IPS-18a (cell line): ENCODE results near the gene LANCL2.
"Not testable (repeated sequence)": the region's sequence is repeated elsewhere in the genome, so short reads cannot be mapped to it uniquely, and the experiment has no call there.

Experiments
- H3K27ac ChIP-seq: one replicate; pipeline ENCODE4 v1.5.1; 2013; ENCODE audit warnings: low read length
- H3K27me3 ChIP-seq: one replicate; pipeline ENCODE4 v1.6.1; 2013; ENCODE audit warnings: mild to moderate bottlenecking, low read length; ENCODE audit not compliant: control insufficient read depth, insufficient read depth
- H3K36me3 ChIP-seq: one replicate; pipeline ENCODE4 v1.6.1; 2013; ENCODE audit warnings: low read depth, low read length; ENCODE audit not compliant: control insufficient read depth
- H3K4me1 ChIP-seq: one replicate; pipeline ENCODE4 v1.6.1; 2013; ENCODE audit warnings: low read depth, low read length; ENCODE audit not compliant: control insufficient read depth
- H3K4me3 ChIP-seq: one replicate; pipeline ENCODE4 v1.5.1; 2013; ENCODE audit warnings: low read length
- H3K9ac ChIP-seq: one replicate; pipeline ENCODE4 v1.6.1; 2013; ENCODE audit warnings: mild to moderate bottlenecking, low read length, moderate library complexity
- H3K9me3 ChIP-seq: one replicate; pipeline ENCODE4 v1.6.1; 2013; ENCODE audit warnings: low read depth, low read length; ENCODE audit not compliant: control insufficient read depth

Gene LANCL2

GRCh38 chr7:55415173-55415778, 50.1 kb downstream of the LANCL2 start:
- H3K4me1 ChIP-seq = peaks cover 2% of the 10 kb centered on the region
- H3K27me3 ChIP-seq = no peaks in the 10 kb centered on the region
- H3K4me3 ChIP-seq = no peak overlapping the region
- peaks cover 3% of the 10 kb centered on the region for H3K36me3 ChIP-seq
- H3K9ac ChIP-seq = no peak overlapping the region
- H3K27ac ChIP-seq = no peak overlapping the region
- H3K9me3 ChIP-seq = no peaks in the 10 kb centered on the region

- not testable (repeated sequence) for H3K9ac ChIP-seq, H3K4me1 ChIP-seq, H3K9me3 ChIP-seq, H3K27me3 ChIP-seq, H3K36me3 ChIP-seq, H3K4me3 ChIP-seq, H3K27ac ChIP-seq
These were observed 52.3 kb downstream of the LANCL2 start for GRCh38 chr7:55417456-55417855.

- H3K27ac ChIP-seq = no peak overlapping the region
- H3K4me3 ChIP-seq = no peak overlapping the region
- peaks cover 2% of the 10 kb centered on the region for H3K36me3 ChIP-seq
- no peaks in the 10 kb centered on the region for H3K9me3 ChIP-seq
- H3K4me1 ChIP-seq = peaks cover 7% of the 10 kb centered on the region
- H3K27me3 ChIP-seq = no peaks in the 10 kb centered on the region
- H3K9ac ChIP-seq = no peak overlapping the region
These were observed 55.4 kb downstream of the LANCL2 start for GRCh38 chr7:55420530-55420929.

- no peaks in the 10 kb centered on the region for H3K27me3 ChIP-seq
- no peak overlapping the region for H3K27ac ChIP-seq
- H3K4me3 ChIP-seq = no peak overlapping the region
- peaks cover 7% of the 10 kb centered on the region for H3K36me3 ChIP-seq
- H3K9ac ChIP-seq = no peak overlapping the region
- no peaks in the 10 kb centered on the region for H3K9me3 ChIP-seq
- H3K4me1 ChIP-seq = peaks cover 19% of the 10 kb centered on the region
These were observed 58.2 kb downstream of the LANCL2 start for GRCh38 chr7:55423277-55423711.

GRCh38 chr7:55423891-55424290, 58.8 kb downstream of the LANCL2 start:
- Histone ChIP-seq H3K4me1 (peaks cover 19% of the 10 kb centered on the region), H3K36me3 (peaks cover 7% of the 10 kb centered on the region), H3K27ac (no peak overlapping the region)

GRCh38 chr7:55425141-55425752, 60.1 kb downstream of the LANCL2 start:
- Histone ChIP-seq H3K9ac (no peak overlapping the region), H3K4me3 (no peak overlapping the region), H3K36me3 (peaks cover 7% of the 10 kb centered on the region), H3K27me3 (no peaks in the 10 kb centered on the region), H3K9me3 (no peaks in the 10 kb centered on the region), H3K27ac (no peak overlapping the region), H3K4me1 (peaks cover 18% of the 10 kb centered on the region)

More at GRCh38 chr7:55423891-55424290, 58.8 kb downstream of the LANCL2 start:
- Histone ChIP-seq H3K9ac (no peak overlapping the region), H3K9me3 (no peaks in the 10 kb centered on the region), H3K27me3 (no peaks in the 10 kb centered on the region), H3K4me3 (no peak overlapping the region)

- Histone ChIP-seq H3K4me3 (no peak overlapping the region), H3K27ac (no peak overlapping the region), H3K36me3 (peaks cover 7% of the 10 kb centered on the region), H3K27me3 (no peaks in the 10 kb centered on the region), H3K4me1 (peaks cover 12% of the 10 kb centered on the region), H3K9me3 (no peaks in the 10 kb centered on the region), H3K9ac (no peak overlapping the region)
These were observed 61.5 kb downstream of the LANCL2 start for GRCh38 chr7:55426676-55427075.

GRCh38 chr7:55427342-55427741, 62.2 kb downstream of the LANCL2 start:
- Histone ChIP-seq H3K4me3 (no peak overlapping the region), H3K27me3 (no peaks in the 10 kb centered on the region), H3K9me3 (no peaks in the 10 kb centered on the region), H3K27ac (no peak overlapping the region), H3K36me3 (peaks cover 7% of the 10 kb centered on the region), H3K9ac (no peak overlapping the region), H3K4me1 (peaks cover 12% of the 10 kb centered on the region)

GRCh38 chr7:55427800-55428199, 62.7 kb downstream of the LANCL2 start:
- peaks cover 7% of the 10 kb centered on the region for H3K36me3 ChIP-seq
- no peak overlapping the region for H3K9ac ChIP-seq
- H3K27me3 ChIP-seq = no peaks in the 10 kb centered on the region
- peaks cover 12% of the 10 kb centered on the region for H3K4me1 ChIP-seq
- H3K9me3 ChIP-seq = no peaks in the 10 kb centered on the region
- H3K27ac ChIP-seq = no peak overlapping the region
- no peak overlapping the region for H3K4me3 ChIP-seq

- H3K4me3 ChIP-seq = no peak overlapping the region
- H3K4me1 ChIP-seq = peaks cover 12% of the 10 kb centered on the region
- peaks cover 7% of the 10 kb centered on the region for H3K36me3 ChIP-seq
These were observed 64.8 kb downstream of the LANCL2 start for GRCh38 chr7:55429835-55430499.

GRCh38 chr7:55431898-55432297, 66.8 kb downstream of the LANCL2 start:
- no peaks in the 10 kb centered on the region for H3K9me3 ChIP-seq
- no peaks in the 10 kb centered on the region for H3K36me3 ChIP-seq
- H3K9ac ChIP-seq = no peak overlapping the region
- H3K27ac ChIP-seq = no peak overlapping the region
- H3K4me1 ChIP-seq = peaks cover 5% of the 10 kb centered on the region
- no peaks in the 10 kb centered on the region for H3K27me3 ChIP-seq
- no peak overlapping the region for H3K4me3 ChIP-seq

More at GRCh38 chr7:55429835-55430499, 64.8 kb downstream of the LANCL2 start:
- no peak overlapping the region for H3K9ac ChIP-seq
- no peaks in the 10 kb centered on the region for H3K27me3 ChIP-seq
- H3K9me3 ChIP-seq = no peaks in the 10 kb centered on the region
- H3K27ac ChIP-seq = no peak overlapping the region
